Erythroblast (primary cell): ENCODE data around the gene ELF1.

Experiments used
- GATA1 ChIP-seq: IDR thresholded peaks from 2 replicates; pipeline ENCODE4 v1.6.1; 2011; ENCODE audit warnings: low read depth, mild to moderate bottlenecking, control low read depth, low read length, moderate library complexity
- POLR2A ChIP-seq: IDR thresholded peaks from 2 replicates; pipeline ENCODE4 v1.6.1; 2011; ENCODE audit warnings: mild to moderate bottlenecking, low read length

DNA sequence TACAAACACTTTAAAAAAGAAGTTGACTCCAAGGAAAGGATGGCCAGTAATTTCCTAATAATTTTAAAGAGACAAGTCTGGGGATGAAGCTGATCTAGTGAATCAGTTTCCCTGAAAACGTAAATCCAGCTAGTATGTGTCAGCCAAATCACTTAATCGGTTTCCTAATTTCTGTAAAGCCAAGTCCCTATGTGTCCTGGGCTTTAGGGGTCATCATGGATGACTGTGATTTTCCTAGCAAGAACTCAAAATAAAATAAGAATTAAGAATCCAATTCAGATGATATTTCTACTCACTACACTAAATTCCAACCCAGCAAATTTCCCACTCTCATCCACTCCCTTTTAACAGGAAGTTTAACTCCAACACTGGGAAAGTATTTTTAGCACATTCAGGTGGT lies 35.9 kb downstream of the ELF1 start:
- no peak for TF ChIP-seq POLR2A
- TF ChIP-seq GATA1, result no peak
